Measurements from ENCODE around the gene SLC4A1.

Gene SLC4A1

DNA sequence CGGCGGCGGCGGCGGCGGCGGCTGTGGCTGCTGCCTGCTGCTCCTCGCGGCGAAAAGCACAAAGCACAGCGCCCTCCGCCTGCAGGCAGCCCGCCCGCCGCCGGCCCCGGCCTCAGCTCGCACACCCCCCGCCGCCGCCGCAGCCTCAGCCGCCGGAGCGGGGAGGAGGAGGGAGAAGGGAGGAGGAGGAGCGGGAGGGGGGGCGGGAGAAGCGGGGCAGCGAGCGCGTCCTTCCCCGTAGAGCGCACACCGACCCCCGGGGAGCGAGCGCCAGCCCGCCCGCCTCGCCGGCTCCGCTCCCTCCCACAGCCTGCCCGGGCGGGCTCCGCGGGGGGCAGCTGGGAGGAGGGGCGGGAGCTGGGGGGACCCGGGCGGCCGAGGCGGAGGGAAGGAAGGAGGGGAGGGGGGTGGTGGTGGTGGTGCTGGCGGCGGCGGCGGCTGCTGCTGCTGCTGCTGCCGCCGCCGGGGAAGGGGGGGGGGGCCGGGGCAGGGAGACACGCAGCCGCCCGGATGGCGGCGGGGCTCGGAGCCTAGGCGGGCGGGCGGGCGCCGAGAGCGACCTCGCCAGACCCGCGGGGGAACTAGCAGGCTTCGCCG is 48.2 kb downstream of the SLC4A1 start, which contains the start of gene UBTF:
TSS of gene UBTF (minus strand) at position 60 of the 597 bp plus-strand sequence. CDS start 1,446 bp downstream, outside the sequence.
- peak; percentile 65 to 74 for DNase-seq

DNA sequence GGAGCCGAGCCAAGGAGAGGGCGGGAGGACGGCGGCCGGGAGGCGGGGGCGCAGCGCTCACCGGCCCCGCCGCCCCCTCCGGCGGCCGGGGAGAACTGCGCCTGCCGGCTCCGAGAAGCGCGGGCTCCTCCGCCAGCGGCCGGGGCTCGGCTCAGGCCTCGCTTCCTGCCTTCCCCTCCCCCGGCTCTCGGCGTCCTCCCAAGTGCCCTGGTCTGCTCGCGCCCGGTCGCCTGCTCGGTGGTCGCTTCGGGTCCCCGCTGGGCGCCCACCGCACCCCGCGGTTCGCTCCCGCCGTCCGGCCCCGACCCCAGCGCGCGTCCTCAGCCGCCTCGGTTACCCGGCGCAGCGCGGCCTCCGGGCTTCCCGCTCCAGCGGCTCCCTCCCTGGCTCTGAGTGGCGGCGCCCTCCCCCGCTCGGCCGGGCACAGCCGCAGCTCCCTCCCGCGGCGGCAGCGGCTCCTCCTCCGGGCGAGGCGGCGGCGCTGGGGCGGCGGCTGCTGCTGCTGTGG is 48.8 kb downstream of the SLC4A1 start:
- peak; percentile 61 to 66 for DNase-seq

DNA sequence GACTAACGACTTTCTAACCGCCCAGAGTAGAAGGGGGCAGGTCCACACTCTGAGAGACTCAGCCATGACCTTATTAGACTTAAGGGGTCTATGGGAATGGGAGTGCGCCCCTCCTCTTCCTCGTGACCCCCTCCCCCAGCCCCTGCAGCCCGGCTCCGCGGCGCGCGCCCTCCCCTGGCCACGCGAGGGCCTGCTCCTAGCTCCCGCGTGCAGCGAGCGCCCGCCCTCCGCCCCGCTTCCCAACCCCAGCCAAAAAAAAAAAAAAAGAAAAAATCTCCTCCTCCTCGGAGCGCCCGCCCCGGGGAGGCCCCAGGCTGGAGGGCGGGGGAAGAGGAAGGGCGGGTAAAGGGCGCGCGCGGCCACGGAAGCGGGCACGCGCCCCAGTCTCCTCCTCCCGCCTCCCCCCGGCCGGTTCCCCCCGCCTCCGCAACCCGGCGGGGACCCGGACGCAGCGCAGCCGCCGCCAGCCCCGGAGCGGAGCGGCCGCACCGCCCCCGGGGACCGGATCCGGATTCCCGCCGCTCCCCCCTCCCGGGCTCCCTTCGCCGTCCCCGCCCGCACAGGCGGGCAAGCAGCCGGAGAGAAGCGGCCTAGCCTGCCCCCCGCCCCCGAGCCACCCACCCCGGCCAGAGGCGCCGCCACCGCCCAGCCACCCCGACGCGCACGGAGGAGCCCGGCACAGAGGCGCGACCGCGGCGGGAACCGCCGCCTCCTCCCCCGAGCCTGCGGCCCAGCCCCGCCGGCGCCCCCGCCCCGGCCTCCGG is 49.4 kb downstream of the SLC4A1 start:
- DNase-seq, result peak; percentile 88

DNA sequence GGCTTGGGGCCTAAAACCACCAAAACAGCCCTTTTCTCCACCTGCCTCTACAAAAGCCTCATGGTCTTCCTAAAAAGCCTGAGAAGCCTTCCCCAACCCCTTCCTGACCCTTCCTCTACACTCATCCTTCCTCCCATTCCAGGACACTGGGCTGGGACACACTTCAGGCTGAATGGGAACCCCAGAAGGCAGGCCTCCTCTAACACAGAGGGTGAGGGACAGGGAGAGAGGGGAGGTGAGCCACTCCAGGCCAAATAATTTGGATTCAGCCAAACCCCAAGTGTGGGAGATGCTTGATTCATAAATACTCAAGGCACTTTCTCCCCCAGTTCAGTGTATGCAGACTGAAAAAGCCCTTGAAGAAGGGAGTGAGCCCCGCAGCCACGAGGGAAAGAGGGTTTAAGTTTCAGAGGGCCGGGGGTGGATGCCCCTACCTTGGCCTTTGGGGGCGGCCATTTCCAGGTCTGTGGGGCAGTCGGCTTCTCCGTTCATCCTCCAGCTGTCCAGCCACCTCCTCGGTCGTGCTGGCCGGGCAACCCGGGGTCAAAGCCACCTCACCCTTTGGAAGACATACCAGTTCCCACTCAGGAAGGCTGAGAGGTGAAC is 50.1 kb downstream of the SLC4A1 start:
- no peak for DNase-seq

GRCh38 chr17:44216694-44217093 is 51.2 kb downstream of the SLC4A1 start:
- DNase-seq, result no peak

GRCh38 chr17:44216173-44216572 is 51.8 kb downstream of the SLC4A1 start:
- DNase-seq, result no peak

DNA sequence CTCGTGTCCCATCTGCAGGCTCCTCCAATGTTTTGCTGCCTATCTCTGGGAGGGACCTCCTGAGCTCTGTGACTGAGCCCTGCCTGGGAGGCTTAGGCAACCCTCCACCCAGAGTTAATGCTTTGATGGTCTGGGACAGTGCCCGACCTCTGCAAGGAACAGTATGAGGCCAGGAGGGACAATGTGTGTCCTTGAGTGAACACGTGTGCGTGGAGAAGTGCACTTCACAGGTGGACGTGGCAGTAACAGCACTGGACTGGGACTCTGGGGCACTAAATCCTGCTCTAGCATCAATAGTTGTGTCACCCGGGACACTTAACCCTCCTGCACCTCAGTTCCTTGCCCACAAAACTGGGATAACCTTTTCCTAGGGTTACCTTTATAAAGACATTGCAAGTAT is 53.0 kb downstream of the SLC4A1 start:
- no peak for DNase-seq

- no peak for DNase-seq
These were observed 53.8 kb downstream of the SLC4A1 start for GRCh38 chr17:44214230-44214494.

DNA sequence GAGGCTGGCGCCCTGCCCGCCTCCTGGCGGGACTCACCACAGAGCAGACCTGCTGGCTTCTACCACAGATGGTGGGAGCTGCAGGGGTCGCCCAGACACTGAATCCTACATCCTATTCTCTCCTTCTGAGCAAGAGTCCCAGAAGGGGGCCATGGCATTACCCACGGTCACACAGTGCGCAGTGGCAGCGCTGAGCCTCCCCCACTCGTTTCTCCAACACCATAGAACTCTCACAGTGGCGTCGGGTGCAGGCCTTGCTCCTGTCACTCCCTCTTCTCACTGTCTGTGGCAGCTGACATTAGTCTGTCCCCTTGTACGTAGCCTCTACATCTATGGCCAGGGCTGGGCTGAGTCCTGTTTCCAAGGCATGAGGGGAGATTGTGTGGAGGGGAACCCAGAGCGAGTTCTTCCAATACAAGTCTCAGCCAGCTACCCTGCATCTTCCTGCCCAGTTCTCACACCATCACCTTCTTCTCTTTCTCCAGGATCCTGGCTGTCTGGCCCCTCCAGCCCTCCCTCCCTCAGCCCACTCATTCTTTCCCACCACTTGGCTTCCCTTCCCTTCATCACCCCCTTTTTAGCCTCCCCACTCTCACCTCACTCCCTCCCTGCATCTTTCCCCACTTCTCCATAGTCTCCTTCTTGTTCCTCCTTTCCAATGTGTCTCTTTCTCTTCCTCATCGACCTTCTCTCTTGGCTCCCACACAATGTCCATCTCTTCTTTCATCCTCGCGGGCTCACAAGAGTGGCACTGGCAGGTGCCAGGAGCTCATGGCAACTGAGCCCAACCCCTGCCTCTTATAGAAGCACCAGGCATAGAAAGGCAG is 54.3 kb downstream of the SLC4A1 start:
- no peak for DNase-seq

GRCh38 chr17:44212507-44213402 is 55.2 kb downstream of the SLC4A1 start:
- no peak for DNase-seq

DNA sequence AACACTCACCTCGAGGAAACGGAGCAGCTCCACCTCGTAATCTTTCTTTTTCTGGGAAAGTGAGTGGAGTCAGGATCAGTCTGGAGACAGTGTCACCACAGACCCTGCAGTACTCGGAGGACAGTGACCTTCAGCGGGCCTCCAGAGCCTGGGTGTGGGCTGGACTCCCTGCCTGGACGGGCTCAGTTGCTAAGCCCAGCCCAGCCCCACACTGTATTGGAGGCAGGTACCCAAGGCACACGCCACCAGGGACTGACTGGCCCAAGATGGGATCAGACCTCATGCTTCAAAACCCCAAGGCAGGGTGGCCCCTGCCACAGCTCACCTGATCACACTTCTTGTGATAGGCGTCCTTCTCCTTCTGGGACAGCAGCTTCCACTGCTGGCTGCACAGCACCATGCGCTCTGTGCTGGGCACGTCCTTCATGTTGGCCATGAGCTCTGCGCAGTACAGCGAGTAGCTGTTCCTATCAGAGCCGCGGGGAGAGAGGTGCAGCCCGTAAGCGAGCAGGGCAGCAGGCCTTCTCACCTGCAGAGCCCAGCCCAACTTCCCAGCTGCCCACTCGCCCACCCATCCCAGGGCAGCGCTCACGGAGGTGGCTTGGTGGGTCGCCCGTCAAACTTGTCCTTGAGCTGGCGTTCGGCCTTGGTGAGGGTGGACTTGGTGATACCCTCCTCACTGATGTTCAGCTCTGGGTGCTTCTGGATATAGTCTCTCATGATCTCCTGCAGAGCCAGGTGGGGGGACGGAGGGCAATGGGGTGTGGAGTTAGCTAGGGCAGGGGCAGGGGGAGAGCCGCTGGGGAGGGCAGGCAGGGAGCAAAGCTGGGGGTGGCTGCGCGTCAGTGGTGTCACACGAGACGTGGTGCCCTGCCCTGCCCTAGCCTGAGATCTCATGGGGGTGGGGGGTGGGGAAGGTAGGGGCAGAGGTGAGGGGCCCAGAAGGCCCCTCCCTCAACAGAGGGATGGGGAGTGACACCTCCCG is 56.4 kb downstream of the SLC4A1 start:
- DNase-seq, result no peak

DNA sequence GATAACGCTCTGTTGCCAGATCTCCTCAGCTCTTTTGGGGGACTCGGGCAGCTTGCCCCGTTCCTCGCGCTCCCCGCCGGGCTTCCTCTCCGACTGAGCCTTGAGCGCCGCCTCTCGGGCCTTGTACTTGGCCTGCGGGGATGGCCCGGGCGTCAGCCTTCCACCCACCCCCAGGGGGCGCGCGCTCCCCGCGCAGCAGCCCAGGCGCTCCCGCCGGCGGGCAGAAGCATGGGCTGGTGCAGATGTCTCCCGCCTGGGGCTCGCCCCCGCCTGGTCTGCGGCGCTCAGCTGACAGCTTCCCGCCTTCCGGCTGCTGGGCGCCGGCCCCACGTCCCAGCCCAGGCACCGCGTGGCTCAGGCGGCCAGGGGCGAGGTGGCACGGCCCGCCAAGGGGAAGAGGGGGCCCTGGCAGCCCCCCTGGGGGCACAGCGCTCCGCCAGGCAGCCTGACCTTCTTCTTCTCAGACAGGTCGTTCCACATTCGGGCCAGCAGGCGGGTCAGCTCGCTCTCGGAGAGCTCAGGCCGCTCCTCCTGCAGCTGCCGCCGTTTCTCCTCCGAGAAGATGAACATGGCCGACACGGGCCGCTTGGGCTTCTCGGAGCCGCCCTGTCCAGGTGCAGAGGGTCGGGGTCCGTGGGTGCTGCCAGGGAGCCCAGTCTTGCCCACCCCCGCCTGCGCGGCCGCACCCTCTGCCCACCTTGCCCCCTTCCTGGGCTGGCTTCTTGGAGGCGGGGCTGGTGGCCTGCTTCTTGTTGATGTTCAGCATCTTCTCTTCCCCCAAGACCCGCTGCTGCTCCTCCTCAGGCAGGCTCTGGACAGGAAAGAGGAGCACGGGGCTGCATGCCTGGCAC is 57.4 kb downstream of the SLC4A1 start:
- peak; percentile 86 to 88 for DNase-seq

GRCh38 chr17:44209786-44210341 is 58.1 kb downstream of the SLC4A1 start:
- peak; percentile 35 to 55 for DNase-seq

DNA sequence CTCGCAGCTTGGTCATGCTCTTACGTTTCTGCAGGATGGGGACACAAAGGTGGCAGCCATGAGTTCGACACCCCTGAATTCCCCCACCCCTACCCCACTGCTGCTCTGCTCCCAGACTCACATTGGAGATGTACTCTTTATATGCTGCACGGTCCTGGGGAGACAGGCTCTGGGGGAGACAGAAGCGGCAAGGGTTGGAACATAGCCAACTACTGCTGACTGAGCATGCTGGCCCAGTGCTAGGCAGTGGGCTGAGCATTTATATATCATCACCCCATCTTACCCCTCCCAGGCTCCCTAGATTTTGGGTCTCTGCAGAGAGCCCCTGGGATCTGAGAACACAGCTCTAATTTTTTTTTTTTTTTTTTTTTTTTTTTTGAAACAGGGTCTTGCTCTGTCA is 60.2 kb downstream of the SLC4A1 start:
- DNase-seq, result no peak

GRCh38 chr17:44207319-44207718 is 60.6 kb downstream of the SLC4A1 start:
- no peak for DNase-seq

DNA sequence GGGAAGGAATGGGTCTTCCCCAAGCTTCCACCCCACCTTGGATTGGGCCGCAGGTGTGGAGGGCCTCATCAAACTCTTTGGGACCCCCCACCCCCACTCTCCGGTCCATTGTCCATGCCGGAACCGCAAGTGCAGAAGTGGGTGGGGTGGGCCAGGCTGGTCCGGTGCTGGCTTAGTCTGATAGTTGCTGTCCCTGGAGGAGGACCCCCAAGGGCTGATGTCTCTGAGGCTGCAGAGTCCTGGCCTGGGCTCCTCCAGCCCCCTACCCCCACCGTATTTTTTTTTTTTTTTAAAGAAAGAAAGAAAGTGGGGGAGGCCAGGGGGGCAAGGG is 61.1 kb downstream of the SLC4A1 start:
- no peak for DNase-seq

DNA sequence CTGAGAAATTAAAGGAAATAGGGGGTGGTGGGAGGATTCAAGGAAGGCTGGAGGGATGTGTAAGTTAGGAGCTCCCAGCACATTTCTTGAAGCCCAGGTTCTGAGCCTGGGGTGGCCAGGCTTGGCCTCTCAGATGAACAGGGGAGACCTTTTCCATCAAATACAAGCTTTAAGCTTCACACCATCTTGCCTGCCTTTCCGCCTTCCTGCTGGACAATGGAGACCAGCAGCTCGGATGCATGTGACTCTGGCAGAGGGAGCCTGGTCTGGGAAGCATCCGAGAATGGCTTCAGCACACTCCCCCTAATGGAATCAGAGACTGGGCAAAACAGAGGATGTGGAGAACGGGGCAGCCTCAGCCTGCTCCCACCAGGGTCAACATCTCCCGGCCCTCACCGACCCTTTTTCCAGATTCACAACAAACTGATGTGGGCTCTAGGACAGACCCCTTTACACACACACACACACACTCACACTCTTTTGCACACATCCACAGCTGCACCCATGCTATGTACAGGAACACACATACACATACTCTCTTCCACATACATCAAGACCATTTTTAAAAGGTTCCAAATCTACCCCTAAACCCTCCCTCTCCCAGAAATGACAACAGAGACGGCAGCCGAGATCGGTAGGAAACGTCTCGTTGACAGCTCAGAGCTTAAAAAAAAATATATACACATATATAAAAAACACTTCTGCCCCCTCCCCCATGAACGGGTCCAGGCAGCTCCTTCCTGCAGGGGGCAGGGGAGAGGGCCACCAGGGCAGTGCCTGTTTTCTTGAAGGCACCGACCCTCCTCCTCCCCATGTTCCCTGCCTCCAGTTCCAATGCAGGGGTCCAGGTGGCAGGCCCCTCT is 61.7 kb downstream of the SLC4A1 start:
- DNase-seq, result no peak

DNA sequence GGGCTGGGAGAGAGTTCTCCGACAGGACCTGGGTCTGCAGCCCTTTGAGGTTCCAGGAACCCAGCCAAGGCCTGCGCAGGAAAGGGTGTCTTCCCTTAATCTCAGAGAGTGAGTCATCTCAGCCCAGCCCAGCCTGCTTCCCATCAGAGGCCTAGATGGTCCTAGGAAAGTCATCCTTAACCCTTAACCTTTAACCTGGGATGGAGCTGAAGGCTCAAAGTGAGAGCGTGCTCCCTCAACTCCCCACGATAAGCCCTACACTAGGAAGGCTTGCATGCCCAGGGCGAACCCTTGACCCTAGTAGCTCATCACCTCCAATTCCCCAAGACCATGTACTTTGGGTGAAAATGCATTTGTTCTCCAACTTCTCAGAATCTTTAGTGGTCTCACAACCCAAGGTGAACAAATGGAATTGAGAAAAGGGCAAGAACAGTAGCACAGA is 63.5 kb downstream of the SLC4A1 start:
- DNase-seq, result no peak
